HCT116 (cell line): ENCODE results near the gene MICAL3.

Source experiments
- CTCF ChIP-seq, 3 experiments: fragments of 200-600 bp in 1 of 3; sonication (generic) in 1 of 3; IDR thresholded peaks in 2 of 3; conservative IDR thresholded peaks in 1 of 3; 2 replicates each; pipeline ENCODE4 v1.5.1; 2012 to 2017; ENCODE audit warnings: low read depth in 2 of 3, low read length in 2 of 3, antibody characterized with exemption in 1 of 3, borderline replicate concordance in 1 of 3, control low read depth in 1 of 3, mild to moderate bottlenecking in 1 of 3, mixed read lengths in 1 of 3, mixed run types in 1 of 3, moderate library complexity in 1 of 3; ENCODE audit not compliant: insufficient read depth in 1 of 3
- EGR1 ChIP-seq: IDR thresholded peaks from 2 replicates; pipeline ENCODE4 v1.6.1; 2012; ENCODE audit warnings: low read depth
- POLR2A ChIP-seq: IDR thresholded peaks from 2 replicates; pipeline ENCODE4 v1.7.0; 2011; ENCODE audit warnings: borderline replicate concordance; ENCODE audit not compliant: insufficient read depth, insufficient read length; ENCODE audit errors: extremely low read depth
- POLR2AphosphoS5 ChIP-seq: IDR thresholded peaks from 2 replicates; pipeline ENCODE4 v1.6.1; 2011; ENCODE audit warnings: mild to moderate bottlenecking, low read depth, low read length, moderate library complexity
- RAD21 ChIP-seq: IDR thresholded peaks from 2 replicates; pipeline ENCODE4 v1.6.1; 2012; ENCODE audit warnings: low read depth, mild to moderate bottlenecking
- REST ChIP-seq: IDR thresholded peaks from 2 replicates; pipeline ENCODE4 v1.6.1; 2012; ENCODE audit warnings: low read depth
- YY1 ChIP-seq: IDR thresholded peaks from 2 replicates; pipeline ENCODE4 v1.6.1; 2011; ENCODE audit warnings: low read length, low read depth, moderate library complexity, mild to moderate bottlenecking; ENCODE audit not compliant: insufficient replicate concordance; ENCODE audit errors: extremely low read depth
- ZFX ChIP-seq: fragments of 450-650 bp; IDR thresholded peaks from 2 replicates; pipeline ENCODE4 v1.6.1; 2017
- ZNF274 ChIP-seq: fragments of 200-500 bp; sonication (Bioruptor generic); IDR thresholded peaks from 2 replicates; pipeline ENCODE4 v1.6.1; 2014; ENCODE audit warnings: mild to moderate bottlenecking, low read depth, low read length, inconsistent platforms

- no peak for TF ChIP-seq POLR2A
- no peak for TF ChIP-seq POLR2AphosphoS5
- no peak for TF ChIP-seq CTCF (IDR thresholded peaks at IDR 0.05 in 2 of 3, conservative IDR thresholded peaks at IDR 0.05 in 1 of 3; ENCODE audit: borderline replicate concordance in 1 of 3, insufficient read depth in 1 of 3, low read depth in 2 of 3, low read length in 2 of 3)
- no peak for TF ChIP-seq YY1
- no peak for TF ChIP-seq REST
- TF ChIP-seq EGR1, result no peak
- no peak for TF ChIP-seq RAD21
- no peak for TF ChIP-seq ZNF274
- peak; percentile 60 for TF ChIP-seq ZFX
Observed at GRCh38 chr22:18000441-18001039, 23.8 kb downstream of the MICAL3 start.
